ENCODE data around the gene MYOD1. TPM values are rescaled to one million over a fixed set of nuclear protein-coding genes. Genes with fewer than 3 reads are reported as not detected.

MYOD1 gene
- total and polyA plus RNA-seq, 2 of the 4 experiments (the other 2 are of a cell fraction) = not detected

- Histone ChIP-seq H4K20me1 (ENCODE audit: insufficient read depth, low read length) (0 out of 2 replicates have a peak, but pooled peaks cover 6% of the 10 kb centered on the region), H3K23ac (ENCODE audit: low read depth, low read length) (no peak overlapping the region), H2AK9ac (replicated peaks; ENCODE audit: low read depth, low read length, poor library complexity) (no peak overlapping the region), H3K79me1 (ENCODE audit: low read depth in 1 of 2, low read length in 2 of 2) (no peaks in the 10 kb centered on the region), H3K36me3 (ENCODE audit: control insufficient read depth, insufficient read depth, low read length) (no peaks in the 10 kb centered on the region), H2AFZ (replicated peaks; ENCODE audit: low read length, poor library complexity) (no peak overlapping the region), H2BK120ac (ENCODE audit: low read depth, low read length) (no peak overlapping the region), H3K14ac (replicated peaks; ENCODE audit: low read depth, low read length) (no peak overlapping the region), H2BK15ac (ENCODE audit: low read depth, low read length) (no peak overlapping the region), H3K9me1 (ENCODE audit: insufficient read depth, low read length) (no peaks in the 10 kb centered on the region), H3K9me3 (ENCODE audit: control insufficient read depth, insufficient read depth, low read length) (peaks cover 2% of the 10 kb centered on the region; the same call in 1 of the 2 replicates), H2BK5ac (ENCODE audit: low read depth, low read length, poor library complexity, severe bottlenecking) (no peak overlapping the region), H4K91ac (ENCODE audit: insufficient read depth, low read depth, low read length) (no peak overlapping the region), H3K4me3 (ENCODE audit: insufficient read depth, low read depth, low read length) (no peak overlapping the region), H3K27me3 (ENCODE audit: control insufficient read depth, insufficient read depth, low read length) (peaks cover 51% of the 10 kb centered on the region), H3K27ac (ENCODE audit: insufficient read depth, low read length) (no peak overlapping the region), H4K8ac (ENCODE audit: low read depth in 2 of 2, low read length in 2 of 2) (no peak overlapping the region), H2BK20ac (ENCODE audit: low read depth, low read length) (no peak overlapping the region), H3K4ac (ENCODE audit: low read depth, low read length) (no peak overlapping the region), H3K4me1 (ENCODE audit: control insufficient read depth, insufficient read depth, low read length) (no peaks in the 10 kb centered on the region), H4K5ac (ENCODE audit: low read depth, low read length) (no peak overlapping the region), H3K9ac (ENCODE audit: low read depth, low read length) (no peak overlapping the region), H3K56ac (ENCODE audit: extremely low read depth, insufficient read depth, low read length) (no peak overlapping the region), H3K18ac (ENCODE audit: low read depth, low read length) (no peak overlapping the region), H3K4me2 (ENCODE audit: low read depth, low read length) (no peak overlapping the region), H2AK5ac (ENCODE audit: low read depth, low read length) (no peak overlapping the region)
- TF ChIP-seq RCOR1 (IDR thresholded peaks at IDR 0.05; ENCODE audit: insufficient replicate concordance, low read length) (no peak), RFX5 (IDR thresholded peaks at IDR 0.05; ENCODE audit: low read depth, low read length) (no peak), ELK1 (IDR thresholded peaks at IDR 0.05; ENCODE audit: borderline replicate concordance, low read depth, low read length) (no peak), POLR2A (IDR thresholded peaks at IDR 0.05; ENCODE audit: low read depth, low read length) (no peak), BHLHE40 (IDR thresholded peaks at IDR 0.05; ENCODE audit: low read depth, low read length) (no peak), CHD1 (IDR thresholded peaks at IDR 0.05; ENCODE audit: low read depth, low read length) (no peak), RAD21 (IDR thresholded peaks at IDR 0.05; ENCODE audit: low read length) (no peak), FOS (IDR thresholded peaks at IDR 0.05; ENCODE audit: low read depth, low read length) (no peak), MAZ (IDR thresholded peaks at IDR 0.05; ENCODE audit: borderline replicate concordance, low read depth, low read length) (no peak), CTCF (conservative IDR thresholded peaks at IDR 0.05; ENCODE audit: low read depth, low read length) (no peak), MXI1 (IDR thresholded peaks at IDR 0.05; ENCODE audit: borderline replicate concordance, low read depth, low read length) (no peak), NFE2L2 (IDR thresholded peaks at IDR 0.05; ENCODE audit: low read depth, low read length) (no peak), CEBPB (IDR thresholded peaks at IDR 0.05; ENCODE audit: low read depth, low read length) (no peak), MAFK (IDR thresholded peaks at IDR 0.05; ENCODE audit: low read depth, low read length) (no peak), SMC3 (IDR thresholded peaks at IDR 0.05; ENCODE audit: low read depth, low read length) (no peak)
- intact Hi-C loops (cut with micrococcal nuclease) = loop anchor here (5.0 to 10.0 kb wide), 3 partner anchors 89 to 592 kb away; partner anchors contain the start of genes GTF2H1, HPS5 and SAAL1
- in situ Hi-C loops (cut with MboI; ENCODE audit: low sequenced_read_pairs) = loop anchor here (5.0 kb wide), 1 partner anchor 244 kb away; no protein-coding TSS in a partner anchor
- DNase-seq = no peak
- dilution Hi-C loops (cut with HindIII; ENCODE audit: low sequenced_read_pairs, unreplicated experiment) = loop anchor here (25.0 kb wide), 1 partner anchor 254 kb away; no protein-coding TSS in a partner anchor
- no CpG with 5 or more reads among the region's 4 CpGs for WGBS, 2 experiments (ENCODE audit: extremely low coverage in 2 of 2, insufficient read length in 1 of 2)
- POLR2A ChIA-PET (ENCODE audit: unreplicated experiment) = no interaction called here
- CTCF ChIA-PET = interaction anchor here (1.1 to 8.0 kb wide), 2 partner anchors 112 to 244 kb away, joined by 3 to 158 read pairs; no protein-coding TSS in a partner anchor
- no TSS peak for BruUV-seq (replicated peaks)
- no peak for ATAC-seq (ENCODE audit: low read depth)
These were observed 13.9 kb downstream of the MYOD1 start for GRCh38 chr11:17733261-17733660.
